ENCODE data around the gene EXOC6B. TPM values are rescaled to one million over a fixed set of nuclear protein-coding genes. Genes with fewer than 3 reads are reported as not detected.

Gene EXOC6B
- total RNA-seq, 1 donor from 2014 or later, result 49.9 TPM

DNA sequence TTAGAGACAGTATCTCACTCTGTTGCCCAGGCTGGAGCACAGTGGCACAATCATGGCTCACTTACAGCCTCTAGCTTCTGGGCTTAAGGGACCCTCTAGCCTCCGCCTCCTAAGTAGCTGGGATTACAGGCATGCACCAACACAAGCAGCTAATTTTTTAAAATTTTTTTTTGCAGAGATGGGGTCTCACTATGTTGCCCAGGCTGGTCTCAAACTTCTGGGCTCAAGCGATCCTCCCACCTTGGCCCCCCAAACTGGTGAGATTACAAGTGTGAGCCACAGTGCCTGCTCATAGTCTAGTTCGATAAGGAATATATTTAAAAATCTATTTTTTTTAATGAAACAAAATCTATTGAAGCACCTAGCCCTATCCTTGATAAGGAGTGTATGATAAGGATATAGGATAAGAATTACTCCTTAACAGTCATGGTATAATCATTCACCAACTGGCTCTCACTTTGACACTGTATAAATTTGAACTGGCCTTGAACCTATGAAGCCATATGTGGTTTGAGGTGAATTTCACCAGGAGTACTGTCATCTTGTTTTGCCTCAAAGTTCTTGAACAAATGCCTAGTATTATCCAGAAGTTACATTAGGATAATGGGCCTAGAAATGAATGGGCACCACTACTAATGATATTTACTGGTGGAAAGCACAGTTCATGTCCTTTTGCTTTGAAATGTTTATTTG is 71.1 kb downstream of the EXOC6B start:
- intact Hi-C loops (cut with DNase I), result no loop called here
- ATAC-seq, result no peak
- no peak for DNase-seq (ENCODE audit: low spot score)

DNA sequence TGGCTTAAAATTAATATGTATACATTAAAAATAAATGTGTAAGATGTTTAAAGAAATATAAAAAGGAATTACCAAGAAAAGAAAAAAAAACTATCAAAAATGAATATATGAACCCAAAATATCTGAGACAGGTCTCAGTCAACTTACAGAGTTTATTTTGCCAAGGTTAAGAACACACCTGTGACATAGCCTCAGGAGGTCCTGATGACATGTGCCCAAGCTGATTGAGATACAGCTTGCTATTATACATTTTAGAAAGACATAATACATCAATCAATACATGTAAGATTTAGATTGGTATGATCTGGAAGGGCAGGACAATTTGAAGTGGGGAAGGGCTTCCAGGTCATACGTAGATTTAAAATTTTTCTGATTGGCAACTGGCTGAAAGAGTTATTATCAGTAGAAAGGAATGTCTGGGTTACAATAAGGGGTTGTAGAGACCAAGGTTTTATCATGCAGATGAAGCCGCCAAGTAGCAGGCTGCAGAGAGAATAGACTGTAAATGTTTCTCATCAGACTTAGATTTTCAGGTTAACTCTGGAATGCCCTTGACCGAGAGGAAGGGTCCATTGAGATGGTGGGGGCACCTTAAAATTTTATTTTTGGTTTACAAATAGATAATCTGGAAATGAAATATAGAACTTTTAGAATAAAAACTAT is 74.7 kb downstream of the EXOC6B start:
- intact Hi-C loops (cut with DNase I), result no loop called here
- ATAC-seq, result no peak
- no peak for DNase-seq (ENCODE audit: low spot score)

DNA sequence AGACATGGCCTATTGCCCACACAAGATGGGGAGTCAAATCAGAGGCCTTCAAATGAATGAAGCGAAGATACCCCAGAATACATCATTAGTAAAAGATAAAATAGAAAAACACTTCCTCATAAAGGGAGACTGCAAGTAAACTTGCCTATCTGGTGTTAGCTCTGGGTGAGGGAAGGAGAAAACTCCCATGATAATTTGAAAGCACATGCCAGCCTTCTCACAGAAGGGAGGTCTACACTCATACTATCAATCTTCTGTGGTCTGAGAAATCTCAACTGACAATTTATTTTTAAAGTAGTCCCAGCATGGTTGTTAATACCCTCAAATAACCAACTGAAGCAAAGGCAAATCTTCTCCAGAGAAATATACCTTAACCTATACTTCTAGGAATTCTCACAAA is 75.4 kb downstream of the EXOC6B start:
- intact Hi-C loops (cut with DNase I), result no loop called here
- ATAC-seq (no peak), DNase-seq (ENCODE audit: low spot score) (no peak)

DNA sequence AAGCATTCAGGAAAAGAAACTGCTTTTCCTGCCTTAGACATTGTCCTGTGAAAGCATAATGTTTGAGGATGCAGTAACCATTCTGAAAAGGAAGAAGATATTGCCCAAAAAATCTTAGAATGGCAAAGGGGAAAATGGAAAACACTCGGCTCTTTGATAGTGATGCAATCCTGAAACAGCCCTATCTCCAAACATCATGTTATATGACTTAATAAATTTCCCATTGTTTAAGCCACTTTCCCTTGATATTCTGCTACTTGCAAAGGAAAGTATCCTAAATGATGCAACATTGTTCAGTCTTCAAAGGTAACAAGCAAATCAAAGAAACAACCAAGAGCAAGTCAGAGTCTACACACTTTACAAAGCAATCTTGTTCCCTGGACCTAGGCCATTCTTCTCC is 78.5 kb downstream of the EXOC6B start:
- ATAC-seq, result no peak
- DNase-seq (ENCODE audit: low spot score), result no peak
- intact Hi-C loops (cut with DNase I), result no loop called here

DNA sequence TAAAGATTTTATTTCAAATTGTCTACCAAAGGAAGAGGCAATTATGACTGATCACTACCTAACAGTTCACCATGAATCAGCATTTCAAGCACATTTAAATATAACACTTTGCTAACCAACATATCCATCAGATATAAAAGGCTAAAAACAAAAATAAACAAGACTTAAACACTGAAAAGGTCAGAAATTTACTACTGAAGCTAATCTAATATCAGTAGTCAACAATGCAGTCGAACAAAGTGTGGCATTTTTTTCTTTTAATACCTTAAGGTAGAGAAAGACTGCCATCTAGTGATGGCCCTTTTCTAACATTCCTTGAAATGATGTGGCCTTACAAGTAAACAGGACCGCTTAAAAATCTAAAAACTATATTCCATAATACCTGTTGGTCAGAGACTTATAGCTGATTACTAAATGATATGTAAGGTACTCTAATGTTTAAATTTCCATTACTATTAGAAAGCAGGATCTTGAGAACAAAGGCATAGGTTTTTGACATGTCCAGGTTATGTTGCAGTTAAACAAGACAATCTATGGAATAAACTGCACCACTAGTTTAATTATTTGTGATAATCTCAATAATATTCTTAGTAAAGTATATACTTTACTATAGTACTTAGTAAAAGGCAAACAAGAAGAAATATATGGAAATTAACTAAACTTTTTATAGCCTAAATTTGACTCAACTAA is 80.0 kb downstream of the EXOC6B start:
- DNase-seq (ENCODE audit: low spot score), result no peak
- ATAC-seq, result no peak
- intact Hi-C loops (cut with DNase I), result no loop called here

DNA sequence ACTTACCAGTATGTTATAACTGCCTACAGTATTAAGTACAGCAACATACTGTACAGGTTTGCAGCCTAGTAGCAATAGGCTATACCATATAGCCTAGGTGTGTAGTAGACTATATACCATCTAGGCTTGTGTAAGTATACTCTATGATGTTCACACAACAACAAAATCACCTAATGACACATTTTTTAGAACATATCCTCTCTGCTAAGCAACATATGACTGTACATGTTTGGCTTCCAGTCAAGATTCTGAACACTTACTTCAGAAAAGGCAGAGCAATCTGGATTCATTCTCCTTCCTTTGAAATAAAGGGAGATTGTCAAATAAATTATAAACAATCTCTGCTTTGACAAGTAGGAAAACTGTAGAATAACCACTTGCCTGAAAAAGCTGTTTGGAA is 81.8 kb downstream of the EXOC6B start:
- DNase-seq (ENCODE audit: low spot score) (no peak), ATAC-seq (no peak)
- intact Hi-C loops (cut with DNase I), result no loop called here

DNA sequence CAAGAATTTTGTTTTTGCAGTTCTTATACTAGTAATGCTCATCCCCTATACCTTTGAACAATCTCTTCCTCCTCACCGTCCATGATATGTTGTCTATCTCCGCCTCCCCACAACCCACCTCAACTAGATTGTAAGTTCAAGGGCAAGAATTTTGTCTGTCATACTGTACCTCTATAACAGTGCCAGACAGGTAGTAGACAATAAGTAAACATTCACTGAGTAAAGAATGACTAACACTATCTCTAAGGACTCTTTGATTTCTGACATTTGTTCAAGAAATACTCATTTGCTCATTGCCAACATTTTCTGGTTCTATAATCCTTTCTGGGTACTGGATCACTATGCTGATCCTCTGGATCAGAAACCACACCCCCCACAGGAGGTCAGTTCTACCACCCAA is 82.4 kb downstream of the EXOC6B start:
- DNase-seq (ENCODE audit: low spot score), result no peak
- intact Hi-C loops (cut with DNase I), result no loop called here
- ATAC-seq, result no peak

DNA sequence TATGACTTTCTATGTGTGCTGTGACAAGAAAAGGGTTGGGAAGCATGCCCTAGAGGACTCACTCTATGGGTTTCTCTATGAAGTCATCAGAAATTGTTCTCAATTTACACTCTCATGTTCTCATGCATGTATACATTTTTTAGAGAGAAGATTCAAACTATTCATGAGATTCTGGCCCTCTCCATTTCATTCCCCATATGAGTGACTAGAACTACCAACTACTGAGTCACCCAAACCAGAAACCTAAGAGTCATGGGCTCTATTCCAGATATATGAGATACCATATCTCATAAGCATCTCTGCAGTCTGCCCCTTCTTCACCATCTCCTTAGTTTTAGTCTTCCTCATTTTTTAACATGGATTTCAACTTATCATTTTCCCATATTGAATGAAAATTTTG is 87.7 kb downstream of the EXOC6B start:
- intact Hi-C loops (cut with DNase I), result no loop called here
- ATAC-seq (no peak), DNase-seq (ENCODE audit: low spot score) (no peak)

DNA sequence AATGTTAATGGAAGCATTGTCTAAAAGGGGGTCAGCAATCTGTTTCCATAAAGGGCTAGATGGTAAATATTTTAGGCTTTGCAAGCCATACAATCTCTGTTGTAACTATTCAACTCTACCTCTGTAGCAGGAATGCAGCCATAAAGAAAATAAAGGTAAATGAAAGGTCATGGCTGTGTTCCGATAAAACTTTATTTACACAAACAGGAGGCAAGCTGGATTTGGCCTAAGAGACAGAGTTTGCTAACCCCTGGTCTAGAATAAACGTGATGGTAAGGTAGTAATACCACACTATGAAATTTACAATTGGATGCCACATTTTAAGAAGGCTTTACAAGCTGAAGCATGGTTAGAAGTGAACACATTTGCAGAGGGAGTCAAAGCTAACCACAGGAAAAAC is 91.4 kb downstream of the EXOC6B start:
- intact Hi-C loops (cut with DNase I), result no loop called here
- no peak for DNase-seq (ENCODE audit: low spot score)
- no peak for ATAC-seq

DNA sequence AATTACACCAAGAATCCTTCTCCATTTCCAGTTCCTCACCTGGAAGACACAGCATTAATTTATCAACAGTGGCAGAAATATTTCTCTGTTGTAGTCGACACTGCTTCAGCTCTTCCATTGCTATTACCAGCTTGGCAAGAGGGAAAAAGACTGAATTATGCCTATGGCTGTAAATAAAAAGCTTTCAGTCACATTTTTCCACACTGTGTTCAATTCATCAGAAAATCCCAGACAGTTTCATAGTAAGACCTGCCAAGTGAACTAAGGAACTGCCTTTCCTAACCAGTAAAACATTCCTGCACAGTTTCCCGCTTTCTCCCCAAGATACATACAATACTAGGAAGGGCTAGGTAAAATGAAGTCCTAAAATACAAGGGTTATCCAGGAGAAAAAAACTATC is 94.7 kb downstream of the EXOC6B start:
- DNase-seq (ENCODE audit: low spot score) (no peak), ATAC-seq (no peak)
- intact Hi-C loops (cut with DNase I), result no loop called here

DNA sequence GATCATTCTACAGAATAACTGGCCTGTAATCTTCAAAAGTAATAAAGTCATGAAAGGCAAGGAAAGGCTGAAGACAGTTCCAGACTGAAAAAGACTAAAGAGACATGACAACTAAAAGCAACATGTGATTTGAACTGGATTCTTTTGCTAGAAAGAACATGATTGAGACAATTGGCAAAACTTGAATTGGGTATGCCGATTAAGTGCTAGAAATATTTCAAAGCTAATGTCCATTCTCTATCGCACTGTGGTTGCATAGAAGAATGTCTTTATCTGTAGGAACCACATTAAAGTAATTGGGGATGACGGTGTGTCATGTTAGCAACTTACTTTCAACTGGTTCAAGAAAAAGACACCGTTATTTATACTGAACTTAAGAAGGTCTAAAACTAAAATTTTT is 98.5 kb downstream of the EXOC6B start:
- ATAC-seq (no peak), DNase-seq (ENCODE audit: low spot score) (no peak)
- intact Hi-C loops (cut with DNase I), result no loop called here

DNA sequence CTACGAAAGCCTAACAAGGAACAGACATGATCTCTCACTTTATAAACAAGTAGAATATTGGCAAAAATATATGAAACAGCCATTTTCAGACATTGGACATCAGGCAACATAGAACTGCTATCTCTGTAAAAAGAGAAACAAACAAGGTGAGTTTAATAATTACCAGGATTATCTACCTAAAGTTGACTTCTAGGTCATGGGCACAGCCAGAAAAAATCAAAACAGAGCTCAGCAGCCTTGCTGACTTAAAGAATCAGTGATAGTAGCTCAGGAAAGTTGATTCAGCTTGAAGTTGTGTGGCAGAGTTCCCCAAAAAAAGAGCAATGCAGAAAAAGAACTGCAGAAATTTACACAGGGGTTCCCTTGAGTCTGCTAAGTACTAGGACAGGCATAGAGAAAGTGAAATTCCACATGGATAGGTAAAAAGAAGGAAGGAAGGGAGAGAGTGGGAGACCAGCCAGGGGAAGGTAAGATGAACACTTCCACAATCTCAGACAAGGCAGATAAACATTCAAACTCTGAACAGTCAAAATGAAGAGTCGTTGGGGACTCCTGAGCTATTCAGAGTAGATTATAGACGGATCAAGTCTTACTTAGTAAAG is 102.0 kb downstream of the EXOC6B start:
- DNase-seq (ENCODE audit: low spot score), result no peak
- ATAC-seq, result no peak
- intact Hi-C loops (cut with DNase I), result no loop called here

DNA sequence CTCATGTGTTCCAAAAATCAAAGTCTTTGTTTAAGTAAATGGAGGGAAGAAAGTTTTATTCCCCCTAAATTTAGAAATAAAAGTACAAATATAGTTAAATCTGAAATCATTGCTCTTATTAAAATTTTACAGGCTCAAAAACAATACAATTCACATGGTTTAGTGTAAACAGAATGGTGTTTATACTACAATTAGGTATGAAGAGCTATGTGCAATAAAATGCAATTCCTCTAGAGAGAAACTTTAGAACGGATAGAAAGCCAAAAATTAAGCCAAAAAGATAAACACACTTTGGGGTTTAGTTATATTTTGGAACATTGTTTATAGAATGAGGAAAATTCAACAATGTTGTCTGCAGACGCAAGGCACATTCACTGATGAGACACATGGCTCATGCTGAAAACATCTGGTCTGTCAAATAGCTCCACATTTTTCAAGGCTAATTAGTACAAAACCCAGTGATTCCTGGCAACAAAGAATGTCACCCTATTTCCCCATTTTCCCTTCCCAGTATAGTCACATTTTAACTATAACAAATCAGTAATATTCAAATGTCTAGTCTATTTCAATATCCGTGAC is 103.3 kb downstream of the EXOC6B start:
- DNase-seq (ENCODE audit: low spot score), result no peak
- no peak for ATAC-seq
- intact Hi-C loops (cut with DNase I), result no loop called here

DNA sequence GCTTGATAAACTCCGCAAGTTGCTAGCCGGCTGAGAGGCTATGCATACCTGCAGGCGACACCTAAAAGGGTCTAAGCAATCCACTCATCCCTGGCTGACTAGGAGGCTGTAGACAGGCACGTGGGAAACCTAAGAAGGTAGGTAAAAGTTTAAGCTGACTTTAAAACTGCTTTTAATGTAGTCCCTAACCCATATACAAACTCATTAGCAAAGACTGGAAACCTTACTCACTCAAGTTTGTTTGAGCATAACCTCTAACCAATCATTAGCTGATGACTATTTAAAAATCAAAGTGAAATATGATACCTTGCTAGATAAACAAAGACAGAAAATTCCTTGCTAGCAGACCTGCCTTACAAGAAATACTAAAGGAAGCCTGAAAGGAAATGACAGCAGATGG is 106.4 kb downstream of the EXOC6B start:
- DNase-seq (ENCODE audit: low spot score) (no peak), ATAC-seq (no peak)
- intact Hi-C loops (cut with DNase I), result no loop called here

DNA sequence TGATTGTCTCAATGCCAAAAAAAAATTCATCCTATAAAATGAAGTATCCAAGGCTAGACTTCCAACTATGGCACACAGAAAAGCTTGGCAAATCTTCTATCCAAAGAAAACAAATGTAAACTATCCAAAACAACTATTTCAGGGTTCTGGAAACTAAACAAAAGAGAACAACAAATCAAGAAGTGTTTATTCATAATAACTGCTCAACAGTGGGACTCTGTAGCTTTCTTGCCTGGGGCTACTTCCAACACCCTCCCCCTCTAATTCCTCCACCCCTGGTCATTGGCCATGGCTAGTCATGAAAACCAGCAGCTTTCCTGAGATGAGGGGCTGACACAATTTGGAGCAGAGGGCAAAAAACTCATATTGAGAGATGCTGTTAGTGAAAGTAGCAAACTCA is 107.0 kb downstream of the EXOC6B start:
- DNase-seq (ENCODE audit: low spot score), result no peak
- no peak for ATAC-seq
- intact Hi-C loops (cut with DNase I), result no loop called here

DNA sequence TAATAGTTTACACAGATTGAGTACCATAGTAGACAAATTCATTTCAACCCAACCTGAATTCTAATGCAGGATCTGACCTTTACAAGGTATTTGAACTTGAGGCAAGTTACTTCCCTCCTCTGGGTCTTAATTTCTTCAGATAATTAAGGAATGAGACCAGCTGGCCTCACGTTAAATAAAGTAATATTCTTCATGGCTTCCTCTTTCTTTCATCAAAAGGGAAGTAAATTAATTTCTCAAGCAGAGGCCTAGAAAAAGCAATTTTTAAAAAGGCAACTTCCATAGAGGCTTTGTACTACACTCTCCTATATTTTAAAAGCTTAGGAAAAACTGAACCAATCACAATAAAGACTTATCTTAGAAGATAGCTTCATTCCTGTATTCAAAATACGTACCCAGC is 109.2 kb downstream of the EXOC6B start:
- DNase-seq (ENCODE audit: low spot score) (no peak), ATAC-seq (no peak)
- intact Hi-C loops (cut with DNase I), result no loop called here

DNA sequence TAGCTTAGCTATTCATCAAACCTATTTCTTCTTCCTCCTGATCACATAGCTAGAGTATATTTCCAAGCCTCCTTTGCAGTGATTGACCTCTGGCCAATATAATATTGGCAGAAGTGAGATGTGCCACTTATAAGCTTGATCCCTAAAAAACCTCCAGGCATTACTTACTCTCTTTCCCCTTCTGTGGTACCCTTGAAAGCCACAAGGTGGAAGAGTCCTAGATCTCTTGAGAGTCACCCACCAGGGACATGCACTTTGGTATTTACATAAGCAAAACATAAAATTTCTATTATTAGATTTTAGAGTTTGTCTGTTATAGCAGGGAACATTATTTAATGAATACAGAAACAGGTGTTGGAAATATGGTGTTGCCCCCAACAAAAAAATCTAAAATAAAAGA is 112.0 kb downstream of the EXOC6B start:
- DNase-seq (ENCODE audit: low spot score) (no peak), ATAC-seq (no peak)
- intact Hi-C loops (cut with DNase I), result no loop called here

DNA sequence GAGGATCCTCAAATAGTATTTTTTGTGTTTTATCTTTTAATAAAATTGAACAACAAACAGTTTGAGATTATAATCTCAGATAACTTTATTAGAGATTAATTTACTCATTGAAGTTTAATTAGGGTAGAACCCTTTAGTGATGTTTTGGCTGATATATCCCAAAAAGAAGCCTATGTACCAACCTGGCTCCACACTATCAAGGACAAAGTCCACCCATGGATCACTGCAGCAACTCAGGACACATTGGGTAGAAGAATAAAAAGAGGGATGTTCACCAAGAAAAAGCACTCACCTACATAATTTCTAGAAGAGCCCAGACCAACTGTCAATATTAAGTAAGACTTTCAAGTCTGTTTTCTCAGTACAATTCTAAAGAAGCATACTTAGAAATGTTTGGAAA is 112.9 kb downstream of the EXOC6B start:
- intact Hi-C loops (cut with DNase I), result no loop called here
- ATAC-seq (no peak), DNase-seq (ENCODE audit: low spot score) (no peak)

DNA sequence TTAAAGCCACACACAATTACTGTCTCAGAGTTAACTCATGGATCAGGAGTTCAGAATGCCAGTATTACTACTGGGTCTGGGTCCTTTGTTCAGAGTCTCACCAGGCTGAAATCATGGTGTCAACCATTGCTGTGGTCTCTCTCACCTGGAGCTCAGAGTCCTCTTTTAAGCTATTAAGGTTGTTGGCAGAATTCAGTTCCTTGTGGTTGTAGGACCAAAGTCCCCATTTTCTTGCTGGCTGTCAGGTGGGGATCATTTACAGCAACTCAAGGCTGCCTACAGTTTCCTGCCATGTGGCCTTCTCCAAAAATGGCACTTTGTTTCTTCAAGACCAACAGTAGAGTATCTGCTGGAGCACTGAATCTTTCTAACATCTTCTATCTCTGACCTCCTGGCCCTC is 113.5 kb downstream of the EXOC6B start:
- intact Hi-C loops (cut with DNase I), result no loop called here
- DNase-seq (ENCODE audit: low spot score) (no peak), ATAC-seq (no peak)
